AG09309 (cell line): ENCODE results near the gene SHISA5.
"Not testable (repeated sequence)": the region's sequence is repeated elsewhere in the genome, so short reads cannot be mapped to it uniquely, and the experiment has no call there.

Source experiments
- DNase-seq: peaks from one replicate; pipeline ENCODE4 v3.0.0-alpha.2; 2010; ENCODE audit warnings: low read depth
- H3K4me3 ChIP-seq: 2 replicates; pipeline ENCODE4 v1.5.1; 2011; ENCODE audit warnings: mild to moderate bottlenecking, low read depth, low read length, moderate library complexity; ENCODE audit not compliant: control insufficient read depth
- CTCF ChIP-seq: IDR thresholded peaks from 2 replicates; pipeline ENCODE4 v1.5.1; 2011; ENCODE audit warnings: mild to moderate bottlenecking, low read depth, low read length, inconsistent platforms; ENCODE audit not compliant: insufficient read depth, control insufficient read depth; ENCODE audit errors: missing control alignments

The SHISA5 gene

GRCh38 chr3:48535578-48535977 lies 31.6 kb upstream of the SHISA5 start:
- no peak overlapping the region for H3K4me3 ChIP-seq
- no peak for TF ChIP-seq CTCF
- DNase-seq, result no peak

GRCh38 chr3:48532977-48533337 lies 29.0 kb upstream of the SHISA5 start:
- DNase-seq, result no peak
- TF ChIP-seq CTCF, result no peak
- no peak overlapping the region for H3K4me3 ChIP-seq

- no peak for DNase-seq
- H3K4me3 ChIP-seq, result no peak overlapping the region
- TF ChIP-seq CTCF, result no peak
Measured at GRCh38 chr3:48532271-48532976, 28.4 kb upstream of the SHISA5 start.

GRCh38 chr3:48530701-48531100 lies 26.7 kb upstream of the SHISA5 start:
- DNase-seq, H3K4me3 ChIP-seq: not testable (repeated sequence)

- H3K4me3 ChIP-seq, result no peak overlapping the region
- TF ChIP-seq CTCF, result no peak
- no peak for DNase-seq
Measured at GRCh38 chr3:48528754-48529153, 24.8 kb upstream of the SHISA5 start.

GRCh38 chr3:48528048-48528447 lies 24.1 kb upstream of the SHISA5 start:
- no peak overlapping the region for H3K4me3 ChIP-seq
- TF ChIP-seq CTCF, result no peak
- DNase-seq, result no peak

- no peak for DNase-seq
- no peak overlapping the region for H3K4me3 ChIP-seq
- TF ChIP-seq CTCF, result no peak
Measured at GRCh38 chr3:48524970-48525369, 21.0 kb upstream of the SHISA5 start.
